B cell (primary cell): Measurements from ENCODE around the gene CASZ1.

Experiments used
- EZH2 ChIP-seq: IDR thresholded peaks from 2 replicates; pipeline ENCODE4 v1.6.1; 2012; ENCODE audit warnings: borderline replicate concordance, low read depth, mild to moderate bottlenecking, moderate library complexity, low read length; ENCODE audit not compliant: insufficient read depth, poor library complexity, severe bottlenecking
- TF ChIP-seq, protein P1 (sequence below): fragments of 200-600 bp; IDR thresholded peaks from one replicate; pipeline ENCODE4 v1.8.0; 2022; ENCODE audit warnings: antibody characterized with exemption, mild to moderate bottlenecking

DNA sequence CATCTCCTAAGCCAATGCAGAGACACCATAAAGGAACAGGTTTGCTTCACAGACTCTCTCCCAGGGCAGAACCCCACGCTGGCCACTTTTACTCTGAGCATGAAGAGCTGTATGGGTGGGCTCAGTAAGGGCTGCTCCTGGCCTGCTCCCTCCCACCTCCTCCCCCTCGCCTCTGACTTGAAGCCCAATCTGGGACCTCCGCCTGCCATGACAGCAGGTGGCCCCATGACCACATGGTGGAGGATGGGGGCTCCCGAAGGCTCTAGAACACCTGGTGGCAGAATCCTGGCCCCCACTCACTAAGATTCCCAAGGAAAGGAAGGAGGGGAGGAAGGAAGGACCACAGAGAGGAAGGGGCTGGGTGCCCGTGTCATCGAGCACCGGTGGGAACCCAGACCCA lies 23.7 kb downstream of the CASZ1 start:
- TF ChIP-seq, protein P1, sequence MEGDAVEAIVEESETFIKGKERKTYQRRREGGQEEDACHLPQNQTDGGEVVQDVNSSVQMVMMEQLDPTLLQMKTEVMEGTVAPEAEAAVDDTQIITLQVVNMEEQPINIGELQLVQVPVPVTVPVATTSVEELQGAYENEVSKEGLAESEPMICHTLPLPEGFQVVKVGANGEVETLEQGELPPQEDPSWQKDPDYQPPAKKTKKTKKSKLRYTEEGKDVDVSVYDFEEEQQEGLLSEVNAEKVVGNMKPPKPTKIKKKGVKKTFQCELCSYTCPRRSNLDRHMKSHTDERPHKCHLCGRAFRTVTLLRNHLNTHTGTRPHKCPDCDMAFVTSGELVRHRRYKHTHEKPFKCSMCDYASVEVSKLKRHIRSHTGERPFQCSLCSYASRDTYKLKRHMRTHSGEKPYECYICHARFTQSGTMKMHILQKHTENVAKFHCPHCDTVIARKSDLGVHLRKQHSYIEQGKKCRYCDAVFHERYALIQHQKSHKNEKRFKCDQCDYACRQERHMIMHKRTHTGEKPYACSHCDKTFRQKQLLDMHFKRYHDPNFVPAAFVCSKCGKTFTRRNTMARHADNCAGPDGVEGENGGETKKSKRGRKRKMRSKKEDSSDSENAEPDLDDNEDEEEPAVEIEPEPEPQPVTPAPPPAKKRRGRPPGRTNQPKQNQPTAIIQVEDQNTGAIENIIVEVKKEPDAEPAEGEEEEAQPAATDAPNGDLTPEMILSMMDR, result no peak
- TF ChIP-seq EZH2, result no peak
